Kidney epithelial cell (primary cell): ENCODE measurements around the gene PSAP. TPM values are rescaled to one million over a fixed set of nuclear protein-coding genes. Genes with fewer than 3 reads are reported as not detected.

Experiments
- DNase-seq: peaks from one replicate; pipeline ENCODE4 v3.0.0-alpha.2; 2010; ENCODE audit warnings: low read depth
- H3K27me3 ChIP-seq: 2 replicates; pipeline ENCODE4 v1.6.0; 2011; ENCODE audit warnings: low read length; ENCODE audit not compliant: control insufficient read depth, insufficient read depth
- H3K36me3 ChIP-seq: 2 replicates; pipeline ENCODE4 v1.5.1; 2011; ENCODE audit warnings: low read length; ENCODE audit not compliant: control insufficient read depth, insufficient read depth
- H3K4me3 ChIP-seq: 2 replicates; pipeline ENCODE4 v1.5.1; 2011; ENCODE audit warnings: low read depth, mild to moderate bottlenecking, control low read depth, low read length
- CTCF ChIP-seq: IDR thresholded peaks from 2 replicates; pipeline ENCODE4 v1.5.1; 2011; ENCODE audit warnings: mild to moderate bottlenecking, moderate library complexity, low read length, control low read depth, inconsistent platforms; ENCODE audit not compliant: insufficient read depth, poor library complexity, severe bottlenecking
- total RNA-seq: library from RNA; depleted of rRNA; stranded (reverse); fragments of >200 nt; gene quantifications from 2 replicates; pipeline ENCODE4 v1.2.3, GENCODE V29; 2015

Gene PSAP
- total RNA-seq, 1 donor from 2014 or later, result 1,398 TPM

- no peaks in the 10 kb centered on the region for H3K27me3 ChIP-seq
- peaks cover 12% of the 10 kb centered on the region for H3K36me3 ChIP-seq
- TF ChIP-seq CTCF, result no peak
- H3K4me3 ChIP-seq, result no peak overlapping the region
- no peak for DNase-seq
Measured at GRCh38 chr10:71816936-71817618, 34.0 kb downstream of the PSAP start.

GRCh38 chr10:71816421-71816851, 34.6 kb downstream of the PSAP start:
- Histone ChIP-seq H3K27me3 (no peaks in the 10 kb centered on the region), H3K4me3 (no peak overlapping the region), H3K36me3 (peaks cover 9% of the 10 kb centered on the region)
- TF ChIP-seq CTCF, result no peak
- DNase-seq, result no peak

- no peak overlapping the region for H3K4me3 ChIP-seq
- peaks cover 7% of the 10 kb centered on the region for H3K36me3 ChIP-seq
- H3K27me3 ChIP-seq, result no peaks in the 10 kb centered on the region
- DNase-seq, result no peak
- no peak for TF ChIP-seq CTCF
Measured at GRCh38 chr10:71815515-71816130, 35.4 kb downstream of the PSAP start.

- H3K4me3 ChIP-seq, result no peak overlapping the region
- DNase-seq, result no peak
- peaks cover 5% of the 10 kb centered on the region for H3K36me3 ChIP-seq
- H3K27me3 ChIP-seq, result no peaks in the 10 kb centered on the region
- TF ChIP-seq CTCF, result no peak
Measured at GRCh38 chr10:71814922-71815411, 36.1 kb downstream of the PSAP start.

- Histone ChIP-seq H3K36me3 (no peaks in the 10 kb centered on the region), H3K27me3 (no peaks in the 10 kb centered on the region), H3K4me3 (no peak overlapping the region)
- no peak for TF ChIP-seq CTCF
- DNase-seq, result no peak
Measured at GRCh38 chr10:71812913-71813590, 38.0 kb downstream of the PSAP start.
